OCI-LY7 (cell line): ENCODE results near the gene UBE2G2.

Experiments used
- EZH2phosphoT487 ChIP-seq: fragments of 200-600 bp; sonication (generic); IDR thresholded peaks from 2 replicates; pipeline ENCODE4 v1.6.1; 2018; ENCODE audit warnings: low read depth, borderline replicate concordance, mild to moderate bottlenecking, mixed run types, antibody characterized with exemption, low read length, moderate library complexity, mixed read lengths
- TF ChIP-seq, protein P1 (sequence below): fragments of 200-600 bp; sonication (generic); conservative IDR thresholded peaks from 2 replicates; pipeline ENCODE4 v1.5.1; 2014; ENCODE audit warnings: mild to moderate bottlenecking, antibody characterized with exemption, low read length, moderate library complexity, mixed read lengths

DNA sequence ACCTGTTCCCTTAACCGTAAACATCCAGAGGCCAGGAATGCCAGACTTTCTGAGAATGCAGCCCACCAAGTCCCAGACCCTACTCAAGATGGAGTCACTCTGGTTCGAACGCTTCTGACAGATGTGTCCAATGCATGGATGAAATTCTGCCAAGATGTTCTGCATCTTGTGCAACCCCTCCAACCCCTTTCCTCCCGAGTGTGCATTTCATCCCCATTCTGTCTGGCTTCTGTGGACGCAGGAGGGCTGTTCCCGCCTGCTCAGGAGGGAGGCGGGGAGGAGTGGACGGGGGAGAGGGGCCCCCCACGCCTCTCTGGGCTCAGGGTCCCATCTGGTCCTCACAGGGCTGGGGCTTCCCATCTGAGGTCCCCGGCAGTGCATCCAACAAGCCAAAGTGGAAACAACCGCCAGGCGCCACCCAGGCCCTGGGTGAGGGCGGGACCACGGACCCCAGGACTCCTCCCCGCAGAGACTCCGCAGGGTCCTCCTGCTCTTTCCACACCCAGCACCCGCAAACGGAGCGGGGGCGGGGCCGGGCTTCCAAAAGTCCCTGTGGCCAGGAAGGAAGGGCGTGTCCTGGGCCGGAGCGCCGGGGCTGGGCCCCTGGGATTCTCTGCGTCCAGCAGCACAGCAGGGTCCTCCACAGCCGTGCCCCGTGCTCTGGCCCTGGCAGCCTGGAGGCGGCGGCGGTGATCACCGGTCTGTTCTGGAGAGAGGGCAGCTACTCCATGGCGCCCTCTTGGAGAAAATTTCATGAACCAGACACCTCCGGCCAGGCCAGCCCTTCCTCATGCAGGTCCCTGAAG is 44.0 kb upstream of the UBE2G2 start:
- TF ChIP-seq, protein P1, sequence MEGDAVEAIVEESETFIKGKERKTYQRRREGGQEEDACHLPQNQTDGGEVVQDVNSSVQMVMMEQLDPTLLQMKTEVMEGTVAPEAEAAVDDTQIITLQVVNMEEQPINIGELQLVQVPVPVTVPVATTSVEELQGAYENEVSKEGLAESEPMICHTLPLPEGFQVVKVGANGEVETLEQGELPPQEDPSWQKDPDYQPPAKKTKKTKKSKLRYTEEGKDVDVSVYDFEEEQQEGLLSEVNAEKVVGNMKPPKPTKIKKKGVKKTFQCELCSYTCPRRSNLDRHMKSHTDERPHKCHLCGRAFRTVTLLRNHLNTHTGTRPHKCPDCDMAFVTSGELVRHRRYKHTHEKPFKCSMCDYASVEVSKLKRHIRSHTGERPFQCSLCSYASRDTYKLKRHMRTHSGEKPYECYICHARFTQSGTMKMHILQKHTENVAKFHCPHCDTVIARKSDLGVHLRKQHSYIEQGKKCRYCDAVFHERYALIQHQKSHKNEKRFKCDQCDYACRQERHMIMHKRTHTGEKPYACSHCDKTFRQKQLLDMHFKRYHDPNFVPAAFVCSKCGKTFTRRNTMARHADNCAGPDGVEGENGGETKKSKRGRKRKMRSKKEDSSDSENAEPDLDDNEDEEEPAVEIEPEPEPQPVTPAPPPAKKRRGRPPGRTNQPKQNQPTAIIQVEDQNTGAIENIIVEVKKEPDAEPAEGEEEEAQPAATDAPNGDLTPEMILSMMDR, result peak; percentile 48; the same call in 1 of the 2 replicates
- no peak for TF ChIP-seq EZH2phosphoT487
